CD4-positive, alpha-beta T cell treated with Interleukin-21 for 1 hour (primary cell): ENCODE measurements around the gene ANKRD22.
"Not testable (repeated sequence)": the region's sequence is repeated elsewhere in the genome, so short reads cannot be mapped to it uniquely, and the experiment has no call there.

Experiments
- DNase-seq: peaks from one replicate; pipeline ENCODE4 v3.0.0-alpha.2; 2020

ANKRD22 gene

DNA sequence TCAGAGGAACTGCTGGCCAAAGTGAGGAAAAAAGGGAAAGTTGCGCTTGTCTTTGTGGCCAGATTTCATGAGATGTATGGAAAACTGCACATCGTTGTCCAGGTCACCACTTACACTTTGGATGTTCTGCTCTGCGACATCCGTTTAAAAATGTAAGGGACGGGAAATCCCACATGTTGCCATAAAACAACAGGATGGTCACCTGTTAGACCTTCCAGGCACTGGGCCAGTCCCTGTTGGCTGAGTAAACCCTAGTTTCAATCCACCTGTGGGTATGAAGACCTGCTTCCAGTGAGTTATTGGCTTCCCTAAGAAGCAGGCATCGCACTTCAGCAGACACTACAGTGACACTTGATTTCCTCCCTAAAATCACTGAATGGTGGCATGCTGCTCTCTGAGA lies 25.7 kb upstream of the ANKRD22 start:
- no peak for DNase-seq

GRCh38 chr10:88875081-88875480 lies 23.4 kb upstream of the ANKRD22 start:
- DNase-seq: no peak

DNA sequence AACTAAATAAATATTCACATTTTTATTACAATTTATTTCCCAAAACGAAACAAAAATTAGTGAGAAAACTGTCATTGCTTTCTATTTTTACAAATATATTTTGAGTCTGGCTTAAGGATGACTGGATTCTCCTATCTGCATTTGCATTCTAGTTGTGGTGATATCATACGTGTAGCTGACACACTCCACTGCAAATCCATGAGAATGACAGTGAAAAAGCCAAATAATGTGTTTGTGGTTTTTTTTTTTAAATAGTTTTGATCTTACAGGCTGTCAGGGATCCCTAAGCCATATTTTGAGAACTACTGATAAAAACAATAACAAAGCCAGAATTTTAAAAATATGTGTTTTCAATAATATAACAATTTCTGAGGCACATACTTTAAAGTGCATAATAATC lies 22.6 kb upstream of the ANKRD22 start:
- DNase-seq: no peak

GRCh38 chr10:88873757-88874156 lies 22.1 kb upstream of the ANKRD22 start:
- DNase-seq: no peak

DNA sequence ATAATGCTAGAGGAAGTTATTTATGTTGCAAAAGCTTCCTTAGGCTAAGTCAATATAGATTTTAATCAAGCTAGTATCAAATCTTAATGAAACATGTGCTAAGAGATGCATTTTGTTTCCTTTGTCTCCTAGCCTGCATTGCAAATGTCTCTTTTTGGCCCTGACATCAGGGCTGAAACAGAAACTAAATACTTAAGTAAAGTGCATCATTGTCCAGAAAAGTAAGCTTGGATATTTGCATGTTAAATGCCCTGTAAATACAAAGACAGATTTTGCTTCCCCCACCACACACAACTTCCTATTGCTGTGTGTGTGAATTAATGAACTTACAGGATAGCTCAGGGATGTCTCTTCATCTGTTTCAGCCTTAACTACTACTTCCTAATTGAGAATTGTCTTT lies 18.4 kb upstream of the ANKRD22 start:
- no peak for DNase-seq

DNA sequence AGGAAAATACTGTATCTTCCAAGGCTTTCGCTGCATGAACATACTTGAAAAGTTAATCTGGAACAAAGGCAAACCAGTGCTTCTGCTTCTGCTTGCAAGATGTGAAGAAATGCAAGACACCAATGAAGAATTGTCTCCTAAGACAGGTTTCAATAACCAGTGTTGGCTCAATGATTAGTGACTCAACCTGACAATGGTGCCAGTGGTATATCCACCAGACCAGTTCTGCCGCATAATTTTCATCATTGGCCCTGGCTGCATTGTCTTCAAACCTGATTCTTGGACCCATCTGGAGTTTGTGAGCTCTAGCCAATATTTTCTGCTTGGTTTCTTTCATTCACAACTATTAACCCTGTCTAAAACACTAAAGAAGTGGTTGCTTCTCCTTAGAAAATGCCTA lies 14.8 kb upstream of the ANKRD22 start:
- DNase-seq: no peak

DNA sequence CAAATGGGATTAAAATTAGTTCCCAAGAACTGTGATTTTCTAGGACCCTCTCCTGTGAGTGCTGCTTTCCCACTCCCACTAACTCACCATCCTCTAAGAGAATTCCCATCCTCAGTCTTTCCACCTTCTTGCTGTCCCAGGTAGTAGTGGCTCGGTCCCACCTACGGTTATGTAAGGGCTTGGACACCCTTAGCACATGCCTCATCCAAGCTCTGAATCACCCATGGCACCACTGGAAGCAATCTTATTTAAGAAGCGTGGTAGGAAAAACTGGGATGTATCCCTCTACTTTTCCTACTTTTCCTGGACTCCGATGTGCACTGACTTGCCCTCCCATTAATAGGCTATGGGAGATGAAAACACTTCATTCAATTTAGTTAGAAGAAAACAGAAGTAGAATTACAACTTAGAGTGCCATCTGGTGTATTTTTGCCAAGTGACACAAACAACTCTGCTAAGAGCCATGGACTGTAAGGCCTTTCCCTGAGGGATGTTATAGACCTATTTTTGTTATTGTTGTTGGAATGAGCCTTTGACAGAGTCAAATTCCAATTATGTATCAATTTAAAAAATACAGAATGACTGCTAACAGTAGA lies 13.7 kb upstream of the ANKRD22 start:
- DNase-seq: no peak

GRCh38 chr10:88861036-88861435 lies 9.4 kb upstream of the ANKRD22 start:
- no peak for DNase-seq

GRCh38 chr10:88858491-88858890 lies 6.8 kb upstream of the ANKRD22 start:
- no peak for DNase-seq

GRCh38 chr10:88857831-88858230 lies 6.2 kb upstream of the ANKRD22 start:
- no peak for DNase-seq

DNA sequence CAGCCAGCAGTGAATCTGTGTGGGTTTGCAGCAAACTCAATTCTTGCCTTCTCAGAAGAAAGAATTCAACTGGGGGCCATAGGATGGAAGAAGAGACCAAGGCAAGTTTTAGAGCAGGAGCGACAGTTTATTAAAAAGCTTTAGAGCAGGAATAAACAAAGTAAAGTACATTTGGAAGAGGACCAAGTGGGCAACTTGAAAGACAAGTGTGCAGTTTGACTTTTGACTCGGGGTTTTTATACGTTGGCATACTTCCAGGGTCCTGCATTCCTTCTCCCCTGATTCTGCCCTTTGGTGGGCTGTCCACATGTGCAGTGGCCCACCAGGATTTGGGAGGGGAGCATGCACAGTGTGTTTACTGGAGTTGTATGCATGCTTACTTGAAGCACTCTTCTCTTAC lies 3.0 kb upstream of the ANKRD22 start:
- no peak for DNase-seq

- DNase-seq: no peak
Observed at GRCh38 chr10:88853155-88853881, 1.7 kb upstream of the ANKRD22 start.

GRCh38 chr10:88852327-88852726 lies 683 bp upstream of the ANKRD22 start:
- no peak for DNase-seq

DNA sequence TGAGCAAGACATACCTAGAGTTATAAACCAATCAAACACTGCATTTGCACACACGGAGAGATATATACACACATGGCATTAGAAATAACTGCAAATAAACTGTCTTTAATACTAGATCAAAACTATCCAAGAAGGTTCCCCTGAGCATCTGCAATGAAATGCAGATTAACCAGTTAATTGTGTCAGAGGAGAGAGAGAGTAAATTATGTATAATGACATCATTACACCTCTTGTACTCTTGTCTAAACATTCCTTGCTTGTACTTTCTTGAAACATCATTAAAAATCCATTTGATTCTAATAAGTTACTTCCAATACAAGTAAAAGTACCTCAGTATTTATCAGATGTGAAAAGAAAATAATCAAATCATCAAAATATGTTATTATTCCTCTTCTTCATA lies 932 bp downstream of the ANKRD22 start:
- DNase-seq: no peak

- DNase-seq: no peak
Observed at GRCh38 chr10:88849234-88849633, 2.4 kb downstream of the ANKRD22 start.

GRCh38 chr10:88848499-88848898 lies 3.1 kb downstream of the ANKRD22 start:
- DNase-seq: no peak

GRCh38 chr10:88843171-88843570 lies 8.5 kb downstream of the ANKRD22 start:
- no peak for DNase-seq

GRCh38 chr10:88841316-88842111 lies 10.1 kb downstream of the ANKRD22 start:
- no peak for DNase-seq

GRCh38 chr10:88840881-88841280 lies 10.8 kb downstream of the ANKRD22 start:
- no peak for DNase-seq

DNA sequence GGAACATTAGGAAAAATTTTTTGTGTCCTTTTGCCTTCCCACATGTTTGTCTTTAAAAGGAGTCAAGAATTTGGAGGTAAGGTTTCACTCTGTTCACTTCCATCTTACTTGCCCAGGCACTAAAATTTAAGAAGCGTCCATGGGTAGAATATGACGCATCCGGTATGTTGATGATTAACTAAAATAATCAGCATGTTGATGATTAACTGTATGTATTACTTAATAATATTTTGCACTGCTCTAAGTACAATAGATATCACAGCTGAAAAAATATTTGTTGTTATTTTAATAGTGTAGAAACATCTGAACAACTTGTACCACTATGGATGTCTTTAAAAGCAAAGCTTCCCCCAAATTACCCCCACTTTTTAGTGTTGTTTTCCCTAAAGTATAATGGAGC lies 11.5 kb downstream of the ANKRD22 start:
- no peak for DNase-seq

GRCh38 chr10:88838766-88839350 lies 12.8 kb downstream of the ANKRD22 start:
- DNase-seq: no peak

- not testable (repeated sequence) for DNase-seq
Observed at GRCh38 chr10:88837632-88838031, 14.0 kb downstream of the ANKRD22 start.

DNA sequence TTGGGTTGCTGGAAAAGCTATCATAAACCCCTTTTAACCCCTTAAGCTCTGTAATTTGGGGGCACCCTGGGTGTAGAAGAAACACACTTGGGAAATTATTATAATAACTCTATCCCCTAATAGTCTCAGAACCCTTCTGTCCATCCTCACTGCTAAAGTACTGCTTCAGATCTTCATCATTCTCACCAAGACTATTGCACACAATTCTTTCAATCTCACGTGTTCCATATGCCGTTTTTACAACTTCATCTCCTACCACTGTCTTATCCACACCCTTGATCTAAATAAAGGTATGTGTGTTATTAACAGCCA lies 15.8 kb downstream of the ANKRD22 start:
- DNase-seq: no peak
